ENCODE measurements around the gene TNPO2. TPM values are rescaled to one million over a fixed set of nuclear protein-coding genes. Genes with fewer than 3 reads are reported as not detected.

TNPO2 gene
- total RNA-seq, 2 donors from 2014 or later = 35.9 to 55.2 TPM

- H3K27me3 ChIP-seq = no peaks in the 10 kb centered on the region
- peaks cover 0 to 10% of the 10 kb centered on the region in 2 donors for H3K4me1 ChIP-seq
- peak; percentile 83 for DNase-seq (ENCODE audit: low spot score)
- no peaks in the 10 kb centered on the region for H3K9me3 ChIP-seq
- H3K4me3 ChIP-seq = no peak overlapping the region
- peaks cover 61% of the 10 kb centered on the region for H3K36me3 ChIP-seq
- no peak overlapping the region for H3K27ac ChIP-seq
- TF ChIP-seq CTCF (IDR thresholded peaks at IDR 0.05) = peak; percentile 71 to 89
Measured at GRCh38 chr19:12676384-12676792, 47.3 kb downstream of the TNPO2 start.

GRCh38 chr19:12675940-12676339, 47.8 kb downstream of the TNPO2 start:
- DNase-seq (ENCODE audit: low spot score) = no peak
- Histone ChIP-seq H3K27me3 (no peaks in the 10 kb centered on the region), H3K4me3 (no peak overlapping the region), H3K4me1 (peaks cover 0 to 9% of the 10 kb centered on the region in 2 donors), H3K36me3 (peaks cover 61% of the 10 kb centered on the region), H3K27ac (no peak overlapping the region), H3K9me3 (no peaks in the 10 kb centered on the region)
- TF ChIP-seq CTCF (IDR thresholded peaks at IDR 0.05) = no peak

- no peak for TF ChIP-seq CTCF (IDR thresholded peaks at IDR 0.05)
- Histone ChIP-seq H3K4me3 (no peak overlapping the region), H3K36me3 (peaks cover 61% of the 10 kb centered on the region), H3K9me3 (no peaks in the 10 kb centered on the region), H3K27me3 (no peaks in the 10 kb centered on the region), H3K27ac (no peak overlapping the region), H3K4me1 (peaks cover 0 to 8% of the 10 kb centered on the region in 2 donors)
- DNase-seq (ENCODE audit: low spot score) = no peak
Measured at GRCh38 chr19:12675399-12675798, 48.3 kb downstream of the TNPO2 start.

- H3K9me3 ChIP-seq = no peaks in the 10 kb centered on the region
- no peak overlapping the region for H3K27ac ChIP-seq
- peaks cover 0 to 22% of the 10 kb centered on the region in 2 donors for H3K4me1 ChIP-seq
- no peaks in the 10 kb centered on the region for H3K27me3 ChIP-seq
- peaks cover 38% of the 10 kb centered on the region for H3K36me3 ChIP-seq
- no peak overlapping the region for H3K4me3 ChIP-seq
- DNase-seq (ENCODE audit: low spot score) = no peak
- no peak for TF ChIP-seq CTCF (IDR thresholded peaks at IDR 0.05)
Measured at GRCh38 chr19:12672744-12673143, 51.0 kb downstream of the TNPO2 start.

GRCh38 chr19:12670159-12670928, 53.4 kb downstream of the TNPO2 start:
- H3K4me1 ChIP-seq = peaks cover 0 to 41% of the 10 kb centered on the region in 2 donors
- H3K36me3 ChIP-seq = peaks cover 18% of the 10 kb centered on the region

More at GRCh38 chr19:12670159-12670928, 53.4 kb downstream of the TNPO2 start:
- Histone ChIP-seq H3K9me3 (no peaks in the 10 kb centered on the region), H3K27ac (peak overlapping the region; percentile 97 to 99), H3K4me3 (peak overlapping the region; percentile 86 to 93), H3K27me3 (no peaks in the 10 kb centered on the region)
- no peak for TF ChIP-seq CTCF (IDR thresholded peaks at IDR 0.05)
- DNase-seq (ENCODE audit: low spot score) = no peak
